Stimulated activated naive CD8-positive, alpha-beta T cell treated with anti-CD3 and anti-CD28 coated beads, Interleukin-15, amount 100 ng/mL, for 72 hours (primary cell): Measurements from ENCODE around the gene FAM25C.
A peak's percentile ranks its signal among the peaks of the same experiment; 100 is the strongest.
"Not testable (repeated sequence)": the region's sequence is repeated elsewhere in the genome, so short reads cannot be mapped to it uniquely, and the experiment has no call there.

Experiments
- ATAC-seq: fragments of 150-1000 bp; cut with Tn5 transposase; 2 replicates; pipeline ENCODE4 v1.10.0; 2021; ENCODE audit warnings: mild to moderate bottlenecking, moderate library complexity
- DNase-seq, 2 donors: peaks; one replicate each; pipeline ENCODE4 v3.0.0; 2021 to 2022
- H3K27ac Mint-ChIP-seq, 2 donors: one replicate each; pipeline ENCODE4 v1.8.0; 2022; ENCODE audit warnings: mild to moderate bottlenecking in 2 of 2, mixed read lengths in 2 of 2, moderate library complexity in 2 of 2
- H3K27me3 Mint-ChIP-seq: one replicate; pipeline ENCODE4 v1.8.0; 2022; ENCODE audit warnings: mixed read lengths
- H3K4me1 Mint-ChIP-seq: one replicate; pipeline ENCODE4 v1.8.0; 2022; ENCODE audit warnings: mild to moderate bottlenecking, mixed read lengths
- H3K4me3 Mint-ChIP-seq, 2 donors: one replicate each; pipeline ENCODE4 v1.8.0; 2022; ENCODE audit warnings: mild to moderate bottlenecking in 2 of 2, mixed read lengths in 2 of 2, moderate library complexity in 1 of 2
- H3K9me3 Mint-ChIP-seq, 2 donors: one replicate each; pipeline ENCODE4 v1.8.0; 2022; ENCODE audit warnings: mixed read lengths in 2 of 2

The FAM25C gene

DNA sequence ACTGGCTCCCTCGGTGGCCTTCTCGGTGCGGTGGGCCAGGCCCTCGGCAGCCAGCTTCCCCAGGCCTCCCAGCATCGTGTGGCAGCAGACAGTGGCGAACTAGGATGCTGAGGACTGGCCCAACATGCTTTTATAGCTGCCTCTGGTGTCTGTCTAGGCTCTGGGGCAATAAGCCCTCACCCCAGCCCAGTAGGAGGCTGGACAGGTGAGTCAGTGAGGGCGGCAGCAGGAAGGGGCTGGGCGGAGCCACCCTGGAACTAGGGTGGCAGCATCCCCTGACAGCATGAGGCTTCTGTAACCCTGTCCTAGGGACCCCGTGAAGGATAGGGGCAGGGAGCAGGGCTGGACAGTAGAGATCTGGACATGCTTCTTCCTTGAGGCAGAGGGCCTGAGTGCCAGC, at the start of gene FAM25C:
FAM25C (minus strand) TSS at position 101 of the 400 bp plus-strand sequence; CDS start at position 75, 26 bp downstream.
- peak within 1 kb of the TSS in 1 of 2 donors; percentile 19 for H3K27ac Mint-ChIP-seq
- H3K27me3 Mint-ChIP-seq, ATAC-seq, H3K4me1 Mint-ChIP-seq, DNase-seq, H3K9me3 Mint-ChIP-seq, H3K4me3 Mint-ChIP-seq: not testable (repeated sequence)

DNA sequence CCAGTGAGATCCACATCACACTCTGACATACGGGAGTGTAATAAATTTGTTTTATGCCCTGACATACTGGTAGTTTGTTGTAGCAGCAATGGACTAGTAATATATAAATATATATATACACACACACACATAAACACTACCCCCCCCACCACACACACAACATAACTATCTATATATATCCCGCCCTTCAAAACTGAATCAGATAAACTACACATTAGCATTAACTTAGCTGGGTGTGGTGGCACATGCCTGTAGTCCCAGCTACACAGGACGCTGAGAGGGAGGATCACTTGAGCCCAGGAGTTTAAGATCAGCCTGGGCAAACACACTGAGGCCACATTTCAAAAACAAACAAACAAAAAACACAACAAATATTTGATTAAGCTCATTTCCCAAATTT, 45.0 kb upstream of the FAM25C start:
- DNase-seq, H3K4me1 Mint-ChIP-seq, H3K4me3 Mint-ChIP-seq, H3K9me3 Mint-ChIP-seq, ATAC-seq, H3K27me3 Mint-ChIP-seq, H3K27ac Mint-ChIP-seq: not testable (repeated sequence)

DNA sequence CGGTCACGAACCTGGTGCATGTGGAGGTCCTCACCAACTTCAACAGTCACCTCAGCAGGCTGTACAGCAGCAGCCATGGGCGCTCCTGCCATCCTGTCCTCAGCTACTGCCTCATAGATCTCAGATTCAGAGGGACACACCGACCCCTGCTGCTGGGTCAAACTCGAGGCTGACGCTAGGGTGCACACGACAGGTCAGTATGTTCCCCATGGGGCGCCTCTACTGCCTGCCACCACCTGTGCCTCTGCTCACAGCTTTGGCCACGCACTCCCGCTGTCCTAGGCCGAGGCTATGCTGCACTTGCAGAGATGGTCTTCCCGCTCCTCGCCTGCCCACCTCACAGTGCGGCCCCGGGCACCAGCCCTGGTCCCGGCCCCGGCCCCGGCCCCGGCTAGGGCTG, 31.8 kb upstream of the FAM25C start:
- not testable (repeated sequence) for H3K27me3 Mint-ChIP-seq, H3K4me3 Mint-ChIP-seq, H3K4me1 Mint-ChIP-seq, H3K27ac Mint-ChIP-seq, DNase-seq, H3K9me3 Mint-ChIP-seq, ATAC-seq

DNA sequence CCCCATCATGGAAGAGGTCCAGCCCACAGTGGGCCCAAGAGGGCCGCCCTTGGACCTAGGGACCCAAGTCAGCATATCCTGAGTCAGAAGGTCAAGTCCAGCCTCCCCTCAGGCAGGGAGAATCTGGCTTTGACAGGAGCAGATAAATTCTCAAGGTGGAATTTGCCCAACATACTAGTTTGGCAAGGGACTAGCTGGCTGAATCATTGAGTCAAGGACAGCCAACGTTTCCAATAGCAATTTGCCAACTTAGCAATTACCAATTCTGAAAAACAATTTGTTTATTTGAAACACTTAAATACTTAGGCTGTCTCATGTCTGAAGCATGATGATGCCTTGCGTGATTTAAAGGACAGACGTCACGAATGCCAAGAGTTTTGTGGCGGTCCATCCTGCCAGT, 2.7 kb upstream of the FAM25C start:
- not testable (repeated sequence) for H3K27me3 Mint-ChIP-seq, H3K4me1 Mint-ChIP-seq, DNase-seq, H3K9me3 Mint-ChIP-seq, H3K27ac Mint-ChIP-seq, H3K4me3 Mint-ChIP-seq, ATAC-seq

DNA sequence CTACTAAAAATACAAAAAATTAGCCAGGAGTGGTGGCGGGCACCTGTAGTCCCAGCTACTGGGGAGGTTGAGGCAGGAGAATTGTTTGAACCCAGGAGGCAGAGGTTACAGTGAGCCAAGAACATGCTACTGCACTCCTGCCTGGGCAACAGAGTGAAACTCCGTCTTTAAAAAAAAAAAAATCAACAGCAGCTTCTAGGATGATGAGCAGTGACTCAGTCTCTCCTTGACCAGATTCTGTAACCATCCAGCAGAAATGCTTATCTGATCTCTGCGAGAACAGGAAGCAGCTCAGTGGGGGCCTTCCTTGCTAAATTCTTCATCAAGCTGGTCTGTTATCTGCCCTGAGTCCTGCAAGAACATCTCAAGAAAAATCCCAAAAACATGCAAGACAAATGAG, 5.5 kb downstream of the FAM25C start:
- H3K27me3 Mint-ChIP-seq, H3K27ac Mint-ChIP-seq, DNase-seq: not testable (repeated sequence)

DNA sequence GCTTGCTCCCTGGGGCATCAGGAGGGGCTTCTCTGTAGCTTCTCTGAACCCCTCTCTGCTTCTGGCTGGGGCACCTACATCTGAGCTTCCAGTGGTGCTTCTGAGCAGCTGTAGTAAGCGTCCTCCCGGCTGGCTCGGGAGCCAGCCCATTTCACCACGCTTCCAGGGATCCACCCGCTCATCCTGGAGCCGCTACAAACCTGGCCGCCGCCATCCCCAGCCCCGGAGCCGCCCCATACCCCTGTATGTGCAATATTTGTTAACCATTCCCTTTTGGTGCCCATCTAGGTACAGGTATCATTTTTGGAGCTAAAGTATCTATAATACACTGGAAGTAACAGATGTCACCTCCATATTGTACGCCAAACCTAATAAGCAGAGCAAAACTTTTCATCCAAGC, 7.0 kb downstream of the FAM25C start:
- H3K9me3 Mint-ChIP-seq, ATAC-seq, DNase-seq, H3K4me3 Mint-ChIP-seq, H3K27me3 Mint-ChIP-seq, H3K4me1 Mint-ChIP-seq, H3K27ac Mint-ChIP-seq: not testable (repeated sequence)

More for the DNA sequence above, 5.5 kb downstream of the FAM25C start:
- not testable (repeated sequence) for H3K9me3 Mint-ChIP-seq, H3K4me3 Mint-ChIP-seq, ATAC-seq, H3K4me1 Mint-ChIP-seq

DNA sequence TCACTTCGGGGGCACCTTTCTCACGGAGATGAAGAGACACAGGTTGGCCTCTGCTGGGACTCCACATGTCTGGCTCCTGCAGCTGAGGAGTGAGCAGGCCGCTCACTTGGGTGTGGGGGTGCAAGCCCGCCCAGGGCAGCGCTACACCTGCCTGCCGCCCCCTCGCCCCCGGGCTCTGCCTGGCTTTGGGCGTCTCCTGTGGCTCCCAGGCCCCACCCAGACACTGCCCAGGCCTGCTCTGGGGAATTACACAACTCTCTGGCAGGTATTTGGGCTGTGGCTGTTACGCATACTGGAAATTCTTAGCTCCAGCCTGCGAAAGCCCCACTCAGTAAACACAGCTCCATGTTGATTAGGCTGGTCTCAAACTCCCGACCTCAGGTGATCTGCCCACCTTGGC, 7.9 kb downstream of the FAM25C start:
- H3K9me3 Mint-ChIP-seq, ATAC-seq, H3K27me3 Mint-ChIP-seq, DNase-seq, H3K27ac Mint-ChIP-seq, H3K4me1 Mint-ChIP-seq, H3K4me3 Mint-ChIP-seq: not testable (repeated sequence)

DNA sequence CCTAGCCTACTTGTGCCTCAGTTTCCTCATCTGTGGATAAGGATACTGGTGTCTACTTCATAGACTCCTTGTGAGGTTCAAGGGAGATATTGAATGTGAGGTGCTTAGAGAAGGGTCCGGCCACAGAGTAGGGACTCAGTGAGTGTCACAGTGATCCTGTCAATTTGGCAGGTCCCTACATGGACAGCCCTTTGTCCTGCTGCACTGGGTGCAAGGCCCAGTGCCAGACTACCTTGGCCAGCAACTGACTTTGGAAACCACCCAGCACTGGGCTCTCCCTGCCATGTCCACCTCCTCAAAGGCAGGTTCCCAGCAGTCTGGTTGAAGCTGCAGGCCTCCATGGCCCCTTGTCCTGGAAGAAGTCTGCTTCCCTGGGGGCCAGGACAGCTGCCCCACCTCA, 9.5 kb downstream of the FAM25C start:
- H3K4me3 Mint-ChIP-seq, H3K4me1 Mint-ChIP-seq, H3K27ac Mint-ChIP-seq, DNase-seq, ATAC-seq, H3K9me3 Mint-ChIP-seq: not testable (repeated sequence)
- H3K27me3 Mint-ChIP-seq = peaks cover 16% of the 10 kb centered on the region

DNA sequence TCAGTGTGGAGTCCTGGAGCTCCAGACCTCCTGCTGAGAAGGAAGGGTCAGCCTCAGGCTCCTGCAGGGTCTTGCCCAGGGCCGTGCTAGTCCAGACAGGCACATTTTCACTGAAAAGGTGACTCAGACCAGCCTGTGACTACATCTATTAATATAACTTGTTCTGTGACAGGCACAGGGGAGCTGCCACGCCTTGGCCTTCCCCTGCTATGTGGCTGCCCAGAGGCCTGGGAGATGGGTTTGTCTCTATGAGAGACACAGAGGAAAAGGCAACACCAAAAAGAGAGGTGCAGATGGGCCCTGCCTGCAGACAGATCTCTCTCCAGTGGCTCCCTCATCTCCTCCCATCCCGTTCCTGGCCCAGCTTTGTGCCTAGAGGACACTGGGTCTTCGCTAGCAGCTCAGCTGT, 10.0 kb downstream of the FAM25C start:
- H3K4me1 Mint-ChIP-seq, ATAC-seq, H3K27ac Mint-ChIP-seq, H3K9me3 Mint-ChIP-seq, H3K4me3 Mint-ChIP-seq, DNase-seq: not testable (repeated sequence)
- H3K27me3 Mint-ChIP-seq = peaks cover 16% of the 10 kb centered on the region

DNA sequence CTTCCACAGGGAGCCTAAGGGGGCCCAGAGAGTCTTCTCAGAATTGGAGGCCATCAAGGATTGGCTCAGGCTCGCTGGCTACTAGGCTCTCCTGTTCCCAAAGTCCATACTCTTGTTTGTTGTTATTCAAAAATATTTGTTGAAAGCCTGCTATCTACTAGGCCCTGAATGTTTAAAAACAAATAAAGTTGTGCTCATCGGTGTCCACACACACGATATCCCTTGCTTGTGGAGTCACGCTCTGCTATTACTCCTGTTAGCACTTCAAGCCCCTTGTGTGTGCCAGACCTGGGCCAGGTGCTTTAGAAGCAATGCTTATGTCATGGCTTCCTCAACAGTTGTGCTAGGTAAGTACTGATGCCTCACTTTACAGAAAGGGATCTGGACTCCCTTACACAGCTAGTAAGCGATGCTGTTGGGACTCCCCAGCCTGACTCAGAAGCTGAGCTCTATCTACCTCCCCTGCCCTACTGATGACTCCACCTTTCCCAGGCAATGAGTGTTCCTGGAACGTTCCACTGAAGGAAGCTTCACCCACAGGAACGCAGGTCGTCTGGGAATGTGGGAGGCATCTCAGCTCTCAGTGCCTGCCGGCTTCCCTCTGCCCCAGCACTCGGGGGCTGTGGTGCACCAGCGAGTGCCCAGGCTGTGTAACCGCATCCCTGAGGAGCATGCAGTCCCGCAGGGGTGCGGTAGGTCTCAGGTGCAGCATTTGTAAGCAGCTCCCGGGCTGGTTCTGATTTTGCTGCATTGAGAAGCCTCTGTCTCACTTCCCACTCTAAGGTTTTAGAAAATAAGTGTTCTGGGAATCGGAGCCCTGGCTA, 10.7 kb downstream of the FAM25C start:
- not testable (repeated sequence) for ATAC-seq, H3K27ac Mint-ChIP-seq, H3K4me3 Mint-ChIP-seq, H3K9me3 Mint-ChIP-seq, H3K4me1 Mint-ChIP-seq, DNase-seq
- H3K27me3 Mint-ChIP-seq = peaks cover 16% of the 10 kb centered on the region

DNA sequence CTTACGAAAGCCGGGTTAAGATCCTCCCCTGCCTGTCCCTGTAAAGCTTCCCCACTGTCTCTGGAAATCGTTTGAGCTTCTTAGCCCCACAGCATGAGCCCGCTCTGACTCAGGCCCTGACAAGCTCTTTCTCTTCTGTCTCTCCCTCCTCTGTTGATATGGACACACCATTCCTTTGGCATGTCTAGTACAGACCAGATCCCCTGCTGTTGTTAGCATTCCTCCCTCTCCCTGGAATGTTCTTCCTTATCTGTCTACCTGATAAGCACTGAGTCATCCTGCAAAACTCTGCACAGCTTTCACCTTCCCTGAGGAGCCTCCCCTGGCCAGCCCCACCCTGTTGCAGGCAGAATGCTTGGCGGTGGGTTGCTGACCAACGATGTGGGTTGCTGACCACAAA, 11.6 kb downstream of the FAM25C start:
- not testable (repeated sequence) for DNase-seq, ATAC-seq, H3K9me3 Mint-ChIP-seq, H3K4me1 Mint-ChIP-seq, H3K4me3 Mint-ChIP-seq, H3K27ac Mint-ChIP-seq
- peaks cover 16% of the 10 kb centered on the region for H3K27me3 Mint-ChIP-seq

DNA sequence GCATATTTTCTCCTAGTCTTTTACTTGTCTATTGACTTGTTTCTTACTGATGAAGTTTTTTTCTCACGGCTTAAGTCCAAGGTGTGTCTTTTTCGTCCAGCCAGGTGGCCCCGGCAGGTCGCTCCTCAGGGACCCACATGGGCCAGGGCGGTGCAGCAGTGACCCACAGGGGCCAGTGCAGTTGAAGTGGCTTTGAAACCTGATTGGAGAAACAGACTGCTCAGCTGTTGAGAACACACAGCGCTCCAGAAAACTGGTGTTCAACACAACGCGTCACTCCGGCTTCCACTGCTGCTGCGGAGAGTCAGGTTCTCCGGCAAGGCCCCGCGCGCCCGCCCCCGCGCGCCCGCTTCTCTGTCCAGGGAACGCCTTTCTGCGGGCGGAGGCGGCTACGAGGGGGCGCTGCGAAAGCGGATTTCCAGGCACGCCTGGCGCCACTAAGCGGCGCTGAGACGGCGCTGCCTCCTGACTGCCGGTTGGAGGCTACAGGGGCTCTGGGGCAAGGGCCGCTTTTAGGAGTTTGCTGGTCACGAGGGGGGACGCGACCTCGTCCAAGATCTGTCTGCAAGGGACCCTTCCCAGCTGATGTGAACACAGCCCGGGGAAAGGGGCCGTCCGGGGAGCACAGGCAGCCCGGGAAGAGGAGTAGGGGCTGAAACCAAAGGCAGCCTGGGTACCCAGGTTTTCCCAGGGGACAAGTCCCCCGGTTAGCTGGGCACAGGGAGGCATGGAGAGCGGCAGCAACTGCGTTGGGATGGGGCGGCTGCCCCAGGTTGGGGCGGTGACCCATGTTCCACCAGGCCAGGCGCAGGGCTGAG, 13.0 kb downstream of the FAM25C start:
- ATAC-seq = peak; percentile 82
- peak overlapping the region; percentile 22 to 46 for H3K4me3 Mint-ChIP-seq
- not testable (repeated sequence) for H3K4me1 Mint-ChIP-seq, H3K9me3 Mint-ChIP-seq, H3K27ac Mint-ChIP-seq, DNase-seq
- peaks cover 16% of the 10 kb centered on the region for H3K27me3 Mint-ChIP-seq

DNA sequence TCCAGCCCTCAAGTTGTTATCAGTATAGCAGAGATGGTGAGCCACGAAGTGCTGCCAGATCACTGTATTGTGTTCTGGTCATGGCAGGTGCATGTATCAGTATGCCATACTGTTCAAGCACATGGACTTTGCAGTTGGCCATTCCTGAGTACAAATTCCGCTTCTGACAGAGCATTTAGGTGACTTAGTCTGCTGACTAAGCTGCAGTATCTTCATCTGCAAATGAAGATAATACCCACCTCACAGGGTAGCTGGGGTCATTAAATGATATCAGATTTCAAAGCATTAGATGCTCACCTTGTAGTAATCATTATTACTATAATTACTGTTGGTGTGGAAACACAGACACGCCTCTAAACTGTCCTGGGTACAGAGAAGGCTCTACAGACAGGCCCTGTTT, 24.2 kb downstream of the FAM25C start:
- H3K9me3 Mint-ChIP-seq, H3K4me3 Mint-ChIP-seq, DNase-seq, ATAC-seq, H3K27ac Mint-ChIP-seq, H3K27me3 Mint-ChIP-seq, H3K4me1 Mint-ChIP-seq: not testable (repeated sequence)

DNA sequence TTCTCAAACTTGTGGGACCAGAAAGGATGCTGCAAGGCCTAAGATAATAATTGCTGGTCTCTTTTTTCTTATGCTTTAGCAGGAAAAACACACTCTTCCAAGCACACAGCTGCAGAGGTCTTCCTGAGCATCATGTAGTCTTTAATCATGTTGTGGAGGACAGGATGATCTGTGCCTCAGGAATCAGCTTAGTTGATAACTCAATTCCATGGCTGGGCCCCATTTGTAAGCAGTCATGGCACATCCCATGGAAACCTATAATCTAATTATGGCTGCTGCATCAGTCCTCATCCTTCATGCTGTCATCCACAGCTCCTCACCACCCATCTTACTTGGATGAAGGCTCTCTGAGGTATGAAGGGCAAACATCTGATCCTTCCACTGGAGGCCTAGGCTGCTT, 26.5 kb downstream of the FAM25C start:
- ATAC-seq, H3K4me1 Mint-ChIP-seq: not testable (repeated sequence)

DNA sequence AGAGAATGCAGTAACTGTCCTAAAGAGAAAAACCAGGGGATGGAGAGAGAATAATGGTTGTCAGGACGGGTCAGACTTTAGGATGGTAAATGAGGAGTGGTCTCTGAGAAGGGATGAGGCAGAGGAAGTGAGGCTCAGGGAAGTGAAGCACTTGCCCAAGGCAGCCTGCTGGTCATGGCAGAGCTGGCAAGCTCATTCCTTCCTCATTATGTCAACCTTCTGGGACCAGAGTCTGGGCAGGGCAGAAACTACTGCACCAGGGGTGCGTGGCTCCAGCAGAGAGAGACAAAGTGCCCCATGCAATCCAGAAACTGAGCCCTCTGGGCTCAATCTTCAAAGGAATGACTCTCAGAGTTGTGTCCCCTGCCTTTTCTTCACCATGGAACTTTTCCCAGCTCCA, 27.5 kb downstream of the FAM25C start:
- H3K4me1 Mint-ChIP-seq, H3K27ac Mint-ChIP-seq, ATAC-seq, H3K27me3 Mint-ChIP-seq, H3K4me3 Mint-ChIP-seq, H3K9me3 Mint-ChIP-seq, DNase-seq: not testable (repeated sequence)

More for the DNA sequence above, 26.5 kb downstream of the FAM25C start:
- H3K27ac Mint-ChIP-seq, H3K4me3 Mint-ChIP-seq, H3K27me3 Mint-ChIP-seq, DNase-seq, H3K9me3 Mint-ChIP-seq: not testable (repeated sequence)

DNA sequence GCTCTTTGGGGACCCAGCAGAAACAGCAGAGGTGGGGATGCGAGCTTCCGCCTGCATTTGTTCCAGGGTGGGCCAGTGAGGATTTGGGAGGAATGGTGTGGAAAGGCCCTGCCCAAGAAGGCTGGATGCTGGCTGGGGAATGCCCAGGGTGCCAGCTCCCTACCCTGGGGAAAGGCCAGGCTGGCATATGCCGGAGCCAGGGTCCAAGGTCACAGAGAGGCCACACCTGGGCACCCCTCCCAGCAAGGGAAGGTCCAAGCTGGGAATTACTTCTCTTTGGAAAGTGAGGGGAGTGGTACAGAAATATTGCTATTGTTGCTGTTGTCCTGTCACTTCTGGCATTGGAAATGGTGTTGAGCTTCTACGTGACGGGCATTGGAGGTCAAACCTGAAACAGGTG, 28.0 kb downstream of the FAM25C start:
- H3K4me1 Mint-ChIP-seq, H3K27me3 Mint-ChIP-seq, H3K9me3 Mint-ChIP-seq, H3K4me3 Mint-ChIP-seq, ATAC-seq, H3K27ac Mint-ChIP-seq, DNase-seq: not testable (repeated sequence)
